ENCODE measurements around the gene TUBG1.

The TUBG1 gene

GRCh38 chr17:42581744-42582270 is 27.7 kb upstream of the TUBG1 start:
- no peak overlapping the region for H3K27ac ChIP-seq
- TF ChIP-seq CTCF (IDR thresholded peaks at IDR 0.05) (no peak), ZFX (IDR thresholded peaks at IDR 0.05; ENCODE audit: borderline replicate concordance) (no peak)

- TF ChIP-seq ZFX (IDR thresholded peaks at IDR 0.05; ENCODE audit: borderline replicate concordance) (no peak), CTCF (IDR thresholded peaks at IDR 0.05) (no peak)
- no peak overlapping the region for H3K27ac ChIP-seq
These were observed 24.6 kb upstream of the TUBG1 start for GRCh38 chr17:42584880-42585279.

- no peak overlapping the region for H3K27ac ChIP-seq
- TF ChIP-seq CTCF (IDR thresholded peaks at IDR 0.05) (no peak), ZFX (IDR thresholded peaks at IDR 0.05; ENCODE audit: borderline replicate concordance) (no peak)
These were observed 24.1 kb upstream of the TUBG1 start for GRCh38 chr17:42585353-42585752.

GRCh38 chr17:42586514-42587230 is 22.8 kb upstream of the TUBG1 start:
- TF ChIP-seq ZFX (IDR thresholded peaks at IDR 0.05; ENCODE audit: borderline replicate concordance) = no peak

GRCh38 chr17:42590886-42591285 is 18.6 kb upstream of the TUBG1 start:
- H3K27ac ChIP-seq = no peak overlapping the region
- TF ChIP-seq CTCF (IDR thresholded peaks at IDR 0.05) (no peak), ZFX (IDR thresholded peaks at IDR 0.05; ENCODE audit: borderline replicate concordance) (no peak)

More at GRCh38 chr17:42586514-42587230, 22.8 kb upstream of the TUBG1 start:
- peak overlapping the region; percentile 64 for H3K27ac ChIP-seq

- TF ChIP-seq CTCF (IDR thresholded peaks at IDR 0.05) = no peak
- TF ChIP-seq ZFX (IDR thresholded peaks at IDR 0.05; ENCODE audit: borderline replicate concordance) = no peak
- H3K27ac ChIP-seq = no peak overlapping the region
These were observed 18.1 kb upstream of the TUBG1 start for GRCh38 chr17:42591411-42591810.

GRCh38 chr17:42596386-42596785 is 13.1 kb upstream of the TUBG1 start:
- no peak for TF ChIP-seq CTCF (IDR thresholded peaks at IDR 0.05)
- no peak for TF ChIP-seq ZFX (IDR thresholded peaks at IDR 0.05; ENCODE audit: borderline replicate concordance)
- no peak overlapping the region for H3K27ac ChIP-seq
